GM18873 (cell line): ENCODE data around the gene NBEA.
"Not testable (repeated sequence)": the region's sequence is repeated elsewhere in the genome, so short reads cannot be mapped to it uniquely, and the experiment has no call there.

Experiments
- ATAC-seq: cut with Tn5 transposase; IDR thresholded peaks from one replicate; pipeline ENCODE4 v1.9.1; 2021; ENCODE audit warnings: mild to moderate bottlenecking, moderate library complexity, moderate number of reproducible peaks; ENCODE audit not compliant: unreplicated experiment, low FRiP score

NBEA gene

DNA sequence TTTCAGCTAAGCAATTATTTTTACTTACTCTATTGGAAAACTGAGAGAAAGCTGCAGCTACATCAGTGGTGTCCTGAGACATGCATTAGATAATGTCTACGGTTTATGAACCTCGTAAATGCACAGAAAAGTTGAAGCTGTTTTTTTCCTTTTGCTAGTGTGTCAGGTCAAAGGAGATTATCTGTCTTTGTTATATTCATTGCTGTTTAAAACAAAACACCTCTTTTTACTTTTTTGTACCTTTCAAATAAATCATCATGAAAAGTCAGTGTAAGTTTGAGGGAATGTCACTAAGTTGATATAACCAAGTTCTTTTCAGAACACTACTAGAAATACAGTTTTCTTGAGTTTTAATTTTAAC lies 2.2 kb downstream of the NBEA start:
- ATAC-seq, result no peak

DNA sequence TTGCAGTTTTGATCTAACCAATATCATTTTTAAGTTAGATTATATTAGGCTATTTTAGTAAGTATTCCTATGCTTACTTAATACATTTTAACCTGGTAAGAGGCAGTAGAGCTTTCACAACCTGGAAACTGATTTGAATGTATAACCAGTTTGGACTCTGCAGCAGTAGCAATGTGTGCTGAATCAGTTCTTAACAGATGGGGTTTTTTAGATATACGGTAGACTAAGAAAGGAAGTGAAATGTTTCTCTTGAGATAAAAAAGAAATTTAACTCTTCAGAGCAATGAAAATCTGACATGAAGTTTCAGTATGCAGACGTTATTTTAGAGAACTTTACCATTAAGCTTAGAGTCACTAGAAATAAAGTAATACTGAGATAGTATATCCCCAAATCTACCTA lies 2.7 kb downstream of the NBEA start:
- no peak for ATAC-seq

DNA sequence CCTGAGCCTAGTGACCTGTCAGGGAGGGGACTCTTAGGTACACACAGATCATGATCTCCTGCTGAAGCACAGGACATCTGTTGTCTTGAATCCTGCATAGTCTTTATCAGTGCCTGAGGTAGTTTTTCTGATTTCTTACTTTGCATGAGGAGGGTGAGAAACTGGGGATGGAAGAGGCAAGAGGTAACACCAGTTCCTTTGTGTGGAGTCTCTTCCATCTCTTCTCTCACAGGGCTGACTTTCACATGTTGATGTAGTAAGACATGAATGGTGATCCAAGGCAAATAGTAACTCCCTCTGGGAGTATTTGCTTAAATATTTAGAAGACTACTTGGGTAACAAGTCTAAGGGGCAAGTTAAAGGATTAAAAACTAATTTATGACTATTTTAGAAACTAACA lies 9.5 kb downstream of the NBEA start:
- no peak for ATAC-seq

DNA sequence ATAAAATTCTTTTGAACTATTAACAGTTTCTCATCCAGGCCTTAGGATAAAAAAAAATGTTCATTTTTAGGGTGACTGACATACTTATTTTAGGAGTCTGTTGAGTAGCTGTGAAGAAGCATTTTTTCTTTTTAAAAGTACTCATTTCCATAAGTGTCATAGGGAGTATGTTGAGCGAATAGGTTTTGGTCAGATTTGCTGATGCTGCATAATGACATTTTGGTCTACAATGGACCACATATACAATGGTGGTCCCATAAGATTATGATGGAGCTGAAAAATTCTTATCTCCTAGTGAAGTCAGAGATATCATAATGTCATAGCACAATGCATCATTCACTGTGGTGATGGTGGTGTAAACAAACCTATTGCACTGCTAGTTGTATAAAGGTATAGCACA lies 17.4 kb downstream of the NBEA start:
- no peak for ATAC-seq

DNA sequence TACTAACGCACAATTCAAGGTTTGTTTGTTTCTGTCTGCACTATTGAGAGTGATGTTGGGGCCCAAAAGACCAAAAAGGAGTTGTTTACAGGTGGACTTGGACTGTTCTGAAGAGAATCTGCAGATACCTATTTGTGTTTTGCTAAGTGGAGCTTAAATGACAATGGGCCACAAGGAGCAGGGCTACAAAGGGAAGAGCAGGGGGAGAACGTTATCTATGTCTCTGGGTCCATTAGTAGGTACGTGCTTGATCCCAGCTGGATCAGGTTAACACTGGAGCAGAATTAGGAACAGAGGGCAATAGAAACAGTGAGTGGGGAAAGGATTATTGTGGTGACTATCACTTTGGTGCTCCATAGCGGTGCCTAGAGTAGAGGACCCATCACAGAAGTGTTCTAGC lies 22.5 kb downstream of the NBEA start:
- ATAC-seq, result no peak

DNA sequence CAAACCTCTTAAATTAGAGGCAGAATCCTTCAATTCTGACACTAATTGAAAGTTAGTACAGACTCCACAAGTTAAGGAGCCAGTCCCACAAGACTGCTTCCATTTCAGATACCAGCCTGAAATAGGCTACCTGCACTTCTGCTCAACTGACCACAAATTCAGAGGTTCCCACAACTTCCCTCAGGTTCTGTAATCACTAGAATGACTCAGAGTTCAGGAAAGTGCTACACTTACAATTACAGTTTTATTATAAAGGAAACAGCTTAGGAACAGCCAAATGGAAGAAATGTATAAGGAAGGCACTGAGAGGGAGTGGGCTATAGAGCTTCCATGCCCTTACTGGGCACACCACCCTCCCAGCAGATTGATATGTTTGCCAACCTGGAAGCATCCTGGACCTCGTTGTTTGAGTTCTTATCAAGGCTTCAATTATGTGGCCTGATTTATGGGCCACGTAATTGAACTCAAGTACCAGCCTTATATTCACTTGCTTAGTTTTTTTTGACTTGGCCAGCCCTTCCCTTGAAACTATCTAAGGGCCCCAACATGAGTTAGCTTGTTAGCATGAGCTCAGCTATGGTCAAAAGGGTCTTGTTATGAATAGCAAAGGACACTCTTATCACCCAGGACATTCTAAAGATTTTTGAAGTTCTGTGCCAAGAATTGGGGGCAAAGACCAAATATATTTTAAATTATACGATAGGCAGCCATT lies 25.9 kb downstream of the NBEA start:
- ATAC-seq, result no peak

DNA sequence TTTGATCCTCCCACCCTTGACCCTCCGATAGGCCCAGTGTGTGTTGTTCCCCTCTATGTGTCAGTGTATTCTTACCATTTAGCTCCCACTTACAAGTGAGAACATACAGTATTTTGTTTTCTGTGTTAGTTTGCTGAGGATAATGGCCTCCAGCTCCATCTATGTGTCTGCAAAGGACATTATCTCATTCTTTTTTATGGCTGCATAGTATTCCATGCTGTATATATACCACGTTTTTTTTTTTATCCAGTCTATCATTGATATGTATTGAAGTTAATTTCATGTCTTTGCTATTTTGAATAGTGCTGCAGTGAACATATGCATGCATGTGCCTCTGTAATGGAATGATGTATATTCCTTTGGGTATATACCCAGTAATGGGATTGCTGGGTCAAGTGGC lies 27.5 kb downstream of the NBEA start:
- not testable (repeated sequence) for ATAC-seq

DNA sequence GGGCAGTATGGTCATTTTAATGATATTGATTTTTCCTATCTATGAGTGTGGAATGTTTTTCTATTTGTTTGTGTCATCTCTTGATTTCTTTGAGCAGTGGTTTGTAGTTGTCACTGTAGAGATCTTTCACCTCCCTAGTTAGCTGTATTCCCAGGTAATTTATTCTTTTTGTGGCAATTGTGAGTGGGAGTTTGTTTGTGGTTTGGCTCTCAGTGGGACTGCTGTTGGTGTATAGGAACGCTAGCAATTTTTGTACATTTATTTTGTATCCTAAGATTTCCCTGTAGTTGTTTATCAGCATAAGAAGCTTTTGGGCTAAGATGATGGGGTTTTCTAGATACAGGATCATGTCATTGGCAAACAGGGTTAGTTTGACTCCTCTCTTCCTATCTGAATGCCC lies 28.9 kb downstream of the NBEA start:
- no peak for ATAC-seq

DNA sequence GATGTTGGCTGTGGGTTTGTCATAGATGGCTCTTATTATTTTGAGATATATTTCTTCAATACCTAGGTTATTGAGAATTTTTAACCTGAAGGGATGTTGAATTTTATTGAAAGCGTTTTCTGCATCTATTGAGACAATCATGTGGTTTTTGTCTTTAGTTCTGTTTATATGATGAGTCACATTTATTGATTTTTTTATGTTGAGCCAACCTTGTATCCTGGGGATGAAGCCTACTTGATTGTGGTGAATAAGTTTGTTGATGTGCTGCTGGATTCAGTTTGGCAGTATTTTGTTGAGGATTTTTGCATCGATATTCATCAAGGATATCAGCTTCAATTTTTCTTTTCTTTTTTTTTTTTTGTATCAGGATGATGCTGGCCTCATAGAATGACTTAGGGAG lies 29.4 kb downstream of the NBEA start:
- ATAC-seq, result no peak

DNA sequence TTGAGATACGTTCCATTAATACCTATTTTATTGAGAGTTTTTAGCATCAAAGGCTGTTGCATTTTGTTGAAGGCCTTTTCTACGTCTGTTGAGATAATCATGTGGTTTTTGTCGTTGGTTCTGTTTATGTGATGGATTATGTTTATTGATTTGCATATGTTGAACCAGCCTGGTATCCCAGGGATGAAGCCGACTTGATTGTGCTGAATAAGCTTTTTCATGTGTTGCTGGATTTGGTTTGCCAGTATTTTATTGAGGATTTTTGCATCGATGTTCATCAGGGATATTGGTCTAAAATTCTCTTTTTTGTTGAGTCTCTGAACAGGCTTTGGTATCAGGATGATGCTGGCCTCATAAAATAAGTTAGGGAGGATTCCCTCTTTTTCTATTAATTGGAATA lies 43.1 kb downstream of the NBEA start:
- ATAC-seq, result not testable (repeated sequence)

DNA sequence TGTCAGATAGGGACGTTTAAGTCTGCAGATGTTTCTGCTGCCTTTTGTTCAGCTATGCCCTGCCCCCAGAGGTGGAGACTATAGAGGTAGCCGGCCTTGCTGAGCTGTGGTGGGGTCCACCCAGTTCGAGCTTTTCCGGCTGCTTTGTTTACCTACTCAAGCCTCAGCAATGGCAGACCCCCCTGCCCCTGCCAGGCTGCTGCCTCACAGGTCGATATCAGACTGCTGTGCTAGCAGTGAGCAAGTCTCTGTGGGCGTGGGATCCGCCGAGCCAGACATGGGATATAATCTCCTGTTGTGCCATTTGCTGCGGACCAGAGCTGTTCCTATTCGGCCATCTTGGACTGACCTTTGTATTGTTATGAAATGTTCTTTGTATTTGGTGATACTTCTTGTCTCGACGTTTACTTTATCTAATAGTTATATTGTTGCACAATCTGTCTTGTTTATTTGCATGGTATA lies 46.3 kb downstream of the NBEA start:
- ATAC-seq, result no peak

DNA sequence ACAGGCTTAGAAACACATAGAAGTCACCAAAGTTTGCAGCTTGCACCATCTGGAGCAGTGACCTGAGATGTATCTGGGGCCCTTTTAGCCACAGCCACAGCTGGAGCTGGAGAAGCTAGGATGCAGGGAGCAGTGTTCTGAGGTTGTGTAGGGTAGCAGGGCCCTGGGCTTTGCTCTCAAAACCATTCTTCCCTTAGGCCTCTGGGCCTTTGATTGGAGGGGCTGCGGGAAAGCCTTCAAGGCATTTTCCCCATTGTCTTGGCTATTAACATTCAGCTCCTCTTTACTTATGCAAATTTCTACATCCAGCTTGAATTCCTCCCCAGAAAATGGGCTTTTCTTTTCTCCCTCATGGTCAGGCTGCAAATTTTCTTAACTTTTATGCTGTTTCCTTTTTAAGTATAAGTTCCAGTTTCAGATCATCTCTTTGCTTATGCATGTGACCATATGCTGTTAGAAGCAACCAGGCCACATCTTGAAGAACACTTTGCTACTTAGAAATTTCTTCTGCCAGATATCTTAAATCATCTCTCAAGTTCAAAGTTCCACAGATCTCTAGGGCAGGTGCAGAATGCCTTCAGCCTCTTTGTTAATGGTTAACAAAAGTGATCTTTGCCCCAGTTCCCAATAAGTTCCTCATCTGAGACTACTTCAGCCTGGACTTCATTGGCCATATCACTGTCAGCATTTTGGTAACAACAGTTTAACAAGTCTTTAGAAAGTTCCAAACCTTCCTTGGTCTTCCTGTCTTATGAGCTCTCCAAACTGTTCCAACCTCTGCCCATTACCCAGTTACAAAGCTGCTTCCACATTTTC lies 48.5 kb downstream of the NBEA start:
- ATAC-seq, result no peak

DNA sequence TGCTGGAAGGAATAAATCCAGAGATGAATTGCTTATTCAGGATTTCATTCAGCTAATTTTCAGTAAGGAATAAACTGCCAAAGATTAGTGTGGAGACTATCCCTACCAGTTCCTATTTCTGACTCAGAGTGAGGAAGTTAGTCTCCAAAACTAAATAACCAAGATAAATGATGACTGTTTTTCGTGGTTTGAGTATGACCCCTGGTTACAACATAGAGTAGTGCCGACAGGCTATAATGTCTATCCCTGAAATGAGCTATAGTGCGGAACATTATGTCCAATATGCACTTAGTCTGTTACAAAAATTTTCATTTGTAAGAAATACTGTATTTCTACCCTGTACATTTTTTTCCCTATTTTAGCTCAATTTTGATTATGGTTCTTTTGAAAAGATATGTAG lies 51.4 kb downstream of the NBEA start:
- ATAC-seq, result no peak

DNA sequence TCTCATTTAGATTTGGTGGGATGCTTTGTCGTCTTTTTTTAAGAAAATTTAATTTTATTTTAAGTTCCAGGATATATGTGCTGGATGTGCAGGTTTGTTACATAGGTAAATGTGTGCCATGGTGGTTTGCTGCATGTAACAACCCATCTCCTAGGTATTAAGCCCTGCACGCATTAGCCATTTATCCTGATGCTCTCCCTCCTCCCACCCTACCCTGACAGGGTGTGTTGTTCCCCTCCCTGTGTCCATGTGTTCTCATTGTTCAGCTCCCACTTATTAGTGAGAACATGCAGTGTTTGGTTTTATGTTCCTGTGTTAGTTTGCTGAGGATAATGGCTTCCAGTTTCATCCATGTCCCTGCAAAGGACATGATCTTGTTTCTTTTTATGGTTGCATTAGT lies 61.7 kb downstream of the NBEA start:
- ATAC-seq, result not testable (repeated sequence)

DNA sequence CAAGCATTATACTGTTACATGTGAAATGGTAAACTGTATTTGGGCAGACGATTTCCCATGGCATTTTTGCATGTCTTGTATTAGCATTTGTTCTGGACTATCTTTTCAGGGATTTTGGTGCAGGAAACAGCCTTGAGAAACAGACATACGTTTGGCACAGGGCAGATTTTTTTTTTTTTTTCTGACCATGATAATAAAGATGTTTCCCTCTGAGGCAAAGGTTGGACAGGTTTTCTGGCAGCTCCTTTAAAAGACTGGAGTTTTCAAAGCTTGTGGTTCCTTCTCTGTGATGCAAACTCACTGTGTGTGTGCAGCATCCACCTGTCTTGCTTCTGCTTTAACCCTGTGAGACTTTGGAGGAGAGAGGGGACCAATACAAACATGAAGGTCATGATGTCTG lies 63.0 kb downstream of the NBEA start:
- no peak for ATAC-seq

DNA sequence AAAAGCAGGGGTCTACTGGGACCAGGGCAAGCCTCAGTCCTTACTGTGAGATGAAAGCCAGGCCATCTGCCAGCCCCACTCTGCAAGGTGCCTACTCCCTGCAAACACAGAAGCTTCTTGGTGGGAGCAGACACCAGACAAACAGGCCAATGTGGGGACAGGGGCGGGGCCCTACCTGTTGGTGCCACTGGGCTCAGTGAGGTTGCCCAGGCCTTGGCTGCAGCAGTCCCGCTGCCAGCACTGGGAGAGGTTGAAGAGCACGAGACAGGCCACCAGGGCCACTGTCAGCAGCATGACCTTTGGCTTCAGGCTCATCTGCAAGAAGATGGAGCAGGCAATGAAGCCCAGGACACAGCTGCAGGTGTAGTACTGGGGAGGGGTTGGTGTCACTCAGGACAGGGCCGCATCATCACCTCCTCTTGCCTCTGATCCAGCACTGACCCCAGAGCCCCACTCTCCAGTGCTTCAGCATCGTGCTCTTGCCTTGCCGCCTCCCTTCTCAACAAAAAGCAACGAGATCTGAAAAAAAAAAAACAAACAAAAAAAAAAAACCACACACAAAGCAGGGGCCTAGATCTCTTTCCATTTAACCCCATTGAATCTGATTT lies 72.6 kb downstream of the NBEA start:
- ATAC-seq, result no peak

DNA sequence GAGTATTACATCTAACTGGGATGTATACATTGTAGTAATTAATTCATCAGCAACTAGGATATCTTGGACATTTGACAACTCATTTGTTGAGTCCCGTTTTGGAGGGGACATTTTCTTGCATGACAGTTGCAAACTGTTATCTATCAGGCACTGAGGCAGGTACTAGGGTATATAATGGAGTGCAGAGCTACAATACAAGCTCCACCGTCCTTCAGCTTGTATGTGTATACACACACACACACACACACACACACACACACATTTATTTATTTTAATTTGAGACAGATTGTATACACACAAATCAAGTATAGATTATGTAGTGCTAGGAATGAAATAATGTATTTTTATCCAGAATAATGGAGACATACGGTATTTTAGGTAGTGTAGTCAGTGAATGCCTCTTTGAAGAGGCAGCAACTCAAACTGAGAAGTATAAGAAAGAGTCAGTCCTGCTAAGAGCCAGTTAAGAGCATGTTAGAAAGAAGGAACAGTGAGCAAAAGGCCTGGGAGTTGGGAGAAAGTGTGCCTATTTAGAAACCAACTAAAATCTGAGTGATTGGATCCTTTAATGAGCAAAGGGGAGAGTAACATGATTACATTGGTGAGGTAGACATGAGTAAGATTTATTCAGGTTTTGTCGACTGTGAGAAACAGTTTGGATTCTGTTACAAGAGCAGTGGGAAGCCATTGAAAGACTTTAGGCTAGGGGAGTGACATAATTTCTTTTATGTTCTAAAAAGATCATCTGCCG lies 74.5 kb downstream of the NBEA start:
- ATAC-seq, result no peak

DNA sequence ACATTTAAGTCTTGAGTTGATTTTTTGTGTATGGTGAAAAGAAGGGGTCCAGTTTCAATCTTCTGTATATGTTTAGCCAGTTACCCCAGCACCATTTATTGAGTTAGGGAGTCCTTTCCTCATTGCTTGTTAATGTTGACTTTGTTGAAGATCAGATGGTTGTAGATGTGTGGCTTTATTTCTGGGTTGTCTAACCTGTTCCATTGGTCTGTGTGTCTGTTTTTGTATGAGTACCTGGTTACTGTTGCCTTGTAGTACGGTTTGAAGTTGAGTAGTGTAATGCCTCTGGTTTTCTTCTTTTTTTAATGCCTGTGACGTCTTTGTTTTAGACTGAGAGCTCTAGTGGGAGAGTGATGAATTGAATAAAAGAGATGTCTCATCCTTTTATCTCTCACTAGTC lies 83.2 kb downstream of the NBEA start:
- ATAC-seq, result no peak

DNA sequence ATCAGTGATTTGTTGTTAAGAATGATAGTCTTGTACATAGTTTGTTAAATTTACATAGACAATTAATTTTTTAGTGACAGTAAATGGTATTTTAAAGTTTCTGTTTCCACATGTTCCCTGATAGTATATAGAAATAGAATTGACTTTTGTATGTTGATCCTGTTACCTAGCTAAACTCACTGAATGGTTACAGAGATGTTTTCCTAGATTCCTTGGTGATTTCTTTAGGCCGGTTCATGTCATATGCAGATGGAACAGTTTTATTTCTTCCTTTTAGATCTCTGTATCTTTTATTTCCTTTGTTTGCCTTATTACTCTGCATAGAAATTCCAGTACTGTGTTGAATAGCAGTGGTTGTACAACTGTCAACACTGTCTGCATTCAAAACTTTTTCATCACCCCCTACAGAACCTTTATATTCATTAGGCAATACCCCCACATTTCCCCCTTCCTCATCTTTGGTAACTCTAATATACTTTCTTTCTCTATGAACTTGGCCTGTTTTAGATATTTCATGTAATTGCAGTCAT lies 86.3 kb downstream of the NBEA start:
- ATAC-seq, result no peak

DNA sequence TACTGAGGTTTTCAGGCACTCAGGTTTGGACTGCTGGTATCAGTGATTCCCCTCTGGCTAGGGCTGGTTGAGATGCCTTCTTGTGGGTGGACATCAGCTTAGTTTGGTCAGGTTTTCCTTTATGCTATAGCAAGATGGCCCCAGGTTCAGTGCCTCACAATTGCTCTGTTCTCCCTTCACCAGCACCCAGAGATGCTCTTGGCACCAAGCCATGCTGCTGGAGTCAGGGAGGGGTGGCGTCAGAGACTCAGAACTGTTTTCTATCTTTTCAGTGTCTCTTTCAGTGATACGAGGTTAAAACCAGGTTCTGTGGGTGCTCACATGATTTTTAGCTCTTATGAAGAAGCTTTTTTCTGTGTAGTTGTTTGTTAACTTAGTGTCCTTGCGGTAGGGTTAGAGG lies 96.9 kb downstream of the NBEA start:
- no peak for ATAC-seq

DNA sequence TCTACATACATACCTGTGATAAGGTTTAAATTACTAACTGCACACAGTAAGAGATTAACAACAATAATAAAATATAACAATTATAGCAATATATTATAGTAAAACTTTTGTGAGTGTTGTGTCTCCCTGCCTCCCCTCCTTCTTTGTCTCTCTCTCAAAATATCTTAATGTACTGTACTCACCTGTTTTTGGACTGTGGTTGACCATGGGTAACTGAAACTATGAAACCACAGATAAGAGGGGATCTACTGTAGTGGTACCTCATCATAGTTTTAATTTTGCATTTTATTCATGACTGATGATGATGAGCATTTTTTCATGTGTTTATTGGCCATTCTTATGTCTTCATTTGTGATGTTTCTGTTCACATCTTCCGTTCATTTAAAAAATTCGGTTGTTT lies 104.5 kb downstream of the NBEA start:
- ATAC-seq, result no peak
